Stimulated activated CD4-positive, alpha-beta T cell treated with anti-CD3 and anti-CD28 coated beads, Interleukin-1b, Interleukin-23, amount 100 ng/mL, for 1 hour (primary cell): ENCODE data around the gene TNRC6C.
"Not testable (repeated sequence)": the region's sequence is repeated elsewhere in the genome, so short reads cannot be mapped to it uniquely, and the experiment has no call there.

Experiments
- DNase-seq, 2 donors: peaks; one replicate each; pipeline ENCODE4 v3.0.0-alpha.2; 2020; ENCODE audit warnings: low read depth in 2 of 2

The TNRC6C gene

DNA sequence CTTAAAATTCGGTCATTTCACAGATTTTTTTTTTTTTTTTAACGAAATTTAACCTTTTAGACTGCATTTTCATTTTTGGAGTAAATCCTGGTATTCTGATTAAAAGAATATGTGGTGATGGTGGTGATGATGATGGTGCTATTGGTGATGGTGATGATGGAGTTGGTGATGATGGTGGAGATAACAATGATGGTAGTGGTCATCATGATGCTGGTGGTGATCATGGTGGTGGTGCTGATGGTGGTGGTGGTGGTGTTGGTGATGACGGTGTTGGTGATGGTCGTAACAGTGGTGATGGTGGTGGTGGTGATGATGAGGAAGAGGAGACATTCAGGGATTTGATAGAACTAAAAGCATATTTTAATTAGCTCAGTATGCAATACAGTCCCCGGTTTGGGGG is 84.0 kb downstream of the TNRC6C start:
- DNase-seq = no peak

DNA sequence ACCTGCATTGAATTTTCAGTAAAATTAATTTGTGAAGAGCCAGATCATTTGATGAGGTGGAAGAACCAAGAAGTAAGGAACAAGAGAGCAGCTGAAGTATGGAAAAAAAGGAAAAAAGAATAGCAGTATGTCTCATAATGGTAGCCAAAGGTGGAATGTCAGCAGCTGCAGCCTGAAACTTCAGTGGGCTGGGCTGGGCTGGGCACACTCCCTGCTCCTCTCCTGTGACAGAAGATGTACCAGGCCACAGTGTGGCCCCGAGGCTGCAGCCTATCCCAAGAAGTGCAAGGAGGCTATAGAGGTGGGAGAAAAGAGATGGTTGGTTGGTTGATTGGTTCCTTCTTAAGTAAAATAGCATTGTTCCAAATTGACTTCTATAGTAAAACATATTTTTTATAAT is 84.5 kb downstream of the TNRC6C start:
- no peak for DNase-seq

GRCh38 chr17:78044280-78044835 is 85.9 kb downstream of the TNRC6C start:
- no peak for DNase-seq

DNA sequence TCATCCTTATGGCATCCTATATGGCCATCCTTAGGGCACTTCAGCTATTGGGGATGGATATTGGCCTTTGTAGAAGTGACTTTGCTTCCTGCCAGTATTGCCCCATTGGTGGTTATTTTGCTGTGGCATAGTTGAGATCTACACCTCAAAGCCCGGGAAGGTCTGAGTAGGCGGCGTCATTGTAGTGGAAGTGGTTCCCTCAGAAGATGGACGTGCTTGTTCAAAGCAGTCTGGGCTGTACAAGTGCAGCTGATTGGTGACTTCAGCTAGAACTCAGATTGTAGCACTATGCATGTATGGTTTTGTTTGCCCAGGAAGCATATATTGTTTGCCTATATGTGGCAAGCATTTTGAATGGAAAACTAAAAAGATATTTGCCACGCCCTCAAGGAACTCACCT is 86.8 kb downstream of the TNRC6C start:
- DNase-seq = no peak

DNA sequence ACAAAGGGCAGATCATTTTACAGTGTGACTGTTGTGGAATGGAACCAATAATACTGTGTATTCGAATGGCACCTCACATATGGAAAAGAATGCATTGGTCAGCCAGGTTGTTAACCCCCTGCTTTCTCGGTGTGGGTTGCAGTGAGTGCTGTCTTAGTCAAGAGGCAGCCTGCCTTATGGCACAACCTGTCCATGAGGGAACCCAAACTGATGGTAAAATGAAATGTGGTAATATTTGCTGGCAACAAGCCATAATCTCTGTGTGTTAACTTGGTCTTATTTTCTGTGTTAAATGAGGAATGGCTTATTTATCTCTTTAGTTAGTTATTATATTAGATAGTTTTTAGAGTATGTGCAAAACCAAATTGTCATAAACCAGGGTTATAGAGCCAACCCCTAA is 88.4 kb downstream of the TNRC6C start:
- no peak for DNase-seq

GRCh38 chr17:78048346-78049292 is 90.1 kb downstream of the TNRC6C start:
- no peak for DNase-seq

DNA sequence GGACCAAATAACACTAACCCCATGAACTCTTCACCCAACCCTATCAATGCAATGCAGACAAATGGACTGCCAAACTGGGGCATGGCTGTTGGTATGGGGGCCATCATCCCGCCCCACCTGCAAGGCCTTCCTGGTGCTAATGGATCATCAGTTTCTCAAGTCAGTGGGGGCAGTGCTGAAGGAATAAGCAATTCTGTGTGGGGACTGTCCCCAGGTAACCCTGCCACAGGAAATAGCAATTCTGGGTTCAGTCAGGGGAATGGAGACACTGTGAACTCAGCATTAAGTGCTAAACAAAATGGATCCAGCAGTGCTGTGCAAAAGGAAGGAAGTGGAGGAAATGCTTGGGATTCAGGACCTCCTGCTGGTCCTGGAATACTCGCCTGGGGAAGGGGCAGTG is 91.1 kb downstream of the TNRC6C start:
- DNase-seq = no peak

DNA sequence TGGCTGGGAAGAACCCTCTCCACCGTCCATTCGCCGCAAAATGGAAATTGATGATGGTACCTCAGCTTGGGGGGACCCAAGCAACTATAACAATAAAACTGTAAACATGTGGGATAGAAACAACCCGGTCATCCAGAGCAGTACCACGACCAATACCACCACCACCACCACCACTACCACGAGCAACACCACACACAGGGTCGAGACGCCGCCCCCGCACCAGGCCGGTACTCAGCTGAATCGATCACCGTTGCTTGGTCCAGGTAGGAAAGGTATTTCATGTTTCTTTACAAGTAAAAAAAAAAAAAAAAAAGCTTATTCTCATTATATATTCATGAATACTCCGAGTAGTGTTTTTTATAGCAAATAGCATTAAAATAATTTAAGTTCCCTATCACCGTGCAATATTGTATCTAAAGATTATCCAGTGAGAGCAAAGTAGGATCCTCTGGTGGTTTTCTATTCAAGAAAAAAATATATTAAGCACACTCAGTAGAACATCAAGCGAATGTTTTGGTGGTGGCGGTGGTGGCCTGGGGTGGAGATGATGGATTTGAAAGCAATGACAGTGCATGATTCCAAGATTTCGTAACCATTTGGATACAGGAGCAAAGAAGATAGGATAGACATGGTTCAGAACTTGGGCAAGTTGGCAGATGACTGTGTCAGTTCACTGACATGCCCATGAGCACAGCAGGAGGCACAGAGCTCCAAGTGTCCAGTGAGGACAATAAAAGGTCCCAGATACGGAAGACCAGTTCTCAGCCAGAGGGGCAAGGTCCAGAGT is 92.9 kb downstream of the TNRC6C start:
- no peak for DNase-seq

GRCh38 chr17:78053777-78054468 is 95.4 kb downstream of the TNRC6C start:
- no peak for DNase-seq

- DNase-seq = no peak
These were observed 98.7 kb downstream of the TNRC6C start for GRCh38 chr17:78057113-78057740.

DNA sequence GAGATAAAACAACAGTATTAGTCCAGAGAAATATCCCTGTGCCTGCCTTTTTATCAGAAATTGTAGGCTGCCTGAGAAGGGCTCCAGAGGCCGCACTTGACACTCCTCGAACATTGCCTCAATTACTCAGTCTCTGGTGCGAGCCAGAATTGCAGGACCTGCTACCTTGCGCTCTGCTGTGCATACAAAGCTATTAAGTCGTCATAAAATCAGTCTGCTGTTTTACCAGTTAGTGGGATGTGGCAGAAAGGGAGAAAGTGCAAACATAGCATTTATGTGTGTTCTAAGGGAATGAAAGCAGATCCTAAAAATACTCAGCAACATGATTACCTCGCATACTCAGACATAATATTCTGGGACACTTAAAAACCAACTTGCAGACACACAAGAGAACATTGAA is 99.5 kb downstream of the TNRC6C start:
- no peak for DNase-seq

DNA sequence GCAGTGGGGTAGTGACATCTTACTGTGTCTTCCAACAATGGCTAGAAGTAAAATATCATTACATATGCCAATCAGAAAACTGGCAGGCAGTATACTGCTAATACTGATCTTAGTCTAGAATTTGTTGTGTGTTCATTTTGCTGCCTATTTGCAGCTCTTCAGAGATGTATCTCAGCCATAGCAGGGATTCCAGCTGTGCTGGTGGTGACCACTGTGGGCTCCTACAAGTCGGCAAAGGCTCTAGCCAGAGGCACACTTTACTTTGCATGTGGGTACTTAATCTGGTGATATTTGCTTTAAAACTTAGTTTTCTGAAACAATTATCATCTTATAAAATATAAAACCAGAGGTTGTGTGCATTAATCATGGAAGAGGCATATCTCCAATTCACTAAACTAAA is 100.1 kb downstream of the TNRC6C start:
- no peak for DNase-seq

DNA sequence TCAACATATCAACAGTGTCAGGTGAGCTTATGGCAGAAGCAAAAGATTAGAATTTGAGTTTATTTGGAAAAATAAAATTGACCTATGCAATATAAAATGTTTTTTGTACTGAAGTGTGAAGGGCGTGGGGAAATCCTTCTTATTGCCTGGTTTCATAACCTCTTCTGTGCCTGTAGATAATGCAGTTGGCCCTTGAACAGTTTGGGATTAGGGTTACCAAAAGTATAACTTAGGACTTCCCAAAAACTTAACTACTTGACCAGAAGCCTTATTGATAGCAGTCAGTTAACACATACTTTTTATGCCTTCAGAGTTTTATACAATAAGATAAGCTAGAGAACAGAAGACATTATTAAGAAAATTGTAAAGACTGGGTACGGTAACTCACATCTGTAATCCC is 104.1 kb downstream of the TNRC6C start:
- DNase-seq = no peak

DNA sequence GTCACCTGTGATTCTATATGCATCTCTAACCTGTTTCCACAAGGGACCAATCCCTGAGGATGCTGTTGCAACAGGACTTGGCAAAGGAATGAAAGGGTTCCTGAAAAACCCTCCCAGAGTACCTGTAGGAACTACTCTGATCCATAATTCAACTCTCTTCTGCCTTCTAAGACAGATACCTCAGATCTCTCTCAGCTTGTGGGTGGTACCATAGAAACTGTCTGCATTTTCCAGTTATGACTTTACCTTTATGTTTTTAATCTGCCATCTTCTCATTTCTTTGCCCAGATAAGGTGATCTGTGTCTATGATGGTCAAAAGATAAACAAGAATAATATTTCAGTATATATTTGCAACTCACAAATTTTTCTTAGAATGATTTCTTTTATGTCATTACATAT is 105.0 kb downstream of the TNRC6C start:
- DNase-seq = no peak

GRCh38 chr17:78064708-78065107 is 106.2 kb downstream of the TNRC6C start:
- no peak for DNase-seq

- DNase-seq = not testable (repeated sequence)
These were observed 108.5 kb downstream of the TNRC6C start for GRCh38 chr17:78066976-78067375.

- DNase-seq = no peak
These were observed 111.2 kb downstream of the TNRC6C start for GRCh38 chr17:78069695-78070094.

- DNase-seq = no peak
These were observed 114.5 kb downstream of the TNRC6C start for GRCh38 chr17:78072961-78073360.

- DNase-seq = no peak
These were observed 116.5 kb downstream of the TNRC6C start for GRCh38 chr17:78075011-78075410.

DNA sequence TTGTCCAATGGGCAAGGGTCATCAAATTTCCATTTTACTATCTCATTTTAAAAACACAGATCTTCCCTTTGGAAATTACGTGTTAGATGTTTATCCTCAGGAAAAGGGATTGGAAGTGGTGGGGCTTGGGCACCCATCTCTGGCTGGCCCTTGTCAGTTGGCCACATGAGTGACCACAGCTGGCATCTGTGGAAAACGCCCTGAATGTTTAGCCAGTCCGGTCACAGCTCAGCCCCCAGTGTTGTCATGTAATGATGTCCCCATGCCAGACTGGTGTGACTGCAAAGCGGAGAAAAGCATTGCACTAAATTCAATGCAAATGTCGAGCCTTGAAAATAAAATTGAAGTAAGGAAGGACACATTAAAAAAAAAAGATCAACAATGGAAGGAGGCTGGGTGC is 117.0 kb downstream of the TNRC6C start:
- DNase-seq = no peak

GRCh38 chr17:78079253-78079652 is 120.8 kb downstream of the TNRC6C start:
- DNase-seq = no peak

DNA sequence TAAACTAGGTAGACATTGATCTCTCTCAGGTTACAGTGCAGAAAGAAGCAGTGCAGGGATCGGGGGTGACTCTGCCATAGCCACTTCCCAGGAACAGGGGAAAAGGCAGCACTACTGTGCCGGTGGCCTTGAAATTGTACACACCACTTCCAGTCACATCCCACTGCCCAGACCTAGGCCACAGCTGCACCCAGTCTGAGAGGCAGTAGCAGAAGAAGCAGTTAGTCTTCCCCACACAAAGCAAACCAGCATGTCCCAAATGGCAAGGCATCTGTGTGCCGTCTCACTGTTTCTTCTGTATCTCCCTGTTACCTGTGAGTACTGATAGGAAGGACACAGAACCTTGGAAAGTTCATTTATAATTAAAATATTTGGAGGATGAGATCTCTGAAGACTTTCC is 123.0 kb downstream of the TNRC6C start:
- DNase-seq = no peak
